HG03280 (cell line): ENCODE data around the gene AMMECR1.
A peak's percentile ranks its signal among the peaks of the same experiment; 100 is the strongest.
"Not testable (repeated sequence)": the region's sequence is repeated elsewhere in the genome, so short reads cannot be mapped to it uniquely, and the experiment has no call there.

Experiments
- ATAC-seq: cut with Tn5 transposase; IDR thresholded peaks from one replicate; pipeline ENCODE4 v1.9.1; 2021; ENCODE audit warnings: mild to moderate bottlenecking, moderate library complexity; ENCODE audit not compliant: unreplicated experiment

AMMECR1 gene

GRCh38 chrX:110317820-110318663 lies at the start of gene AMMECR1:
Gene AMMECR1, minus strand, starts transcription at chrX:110318085. Its CDS starts 14 bp downstream, at chrX:110318071.
- peak; percentile 78 for ATAC-seq

- ATAC-seq: no peak
Observed at GRCh38 chrX:110363244-110363643, 45.4 kb upstream of the AMMECR1 start.

- no peak for ATAC-seq
Observed at GRCh38 chrX:110359273-110359672, 41.4 kb upstream of the AMMECR1 start.

GRCh38 chrX:110358548-110358947 lies 40.7 kb upstream of the AMMECR1 start, which contains the start of gene RTL9:
Gene RTL9, plus strand, starts transcription at chrX:110358848. Its CDS starts 91,770 bp downstream, at chrX:110450618.
- no peak for ATAC-seq

- no peak for ATAC-seq
Observed at GRCh38 chrX:110346681-110347080, 28.8 kb upstream of the AMMECR1 start.

GRCh38 chrX:110341189-110342035 lies 23.5 kb upstream of the AMMECR1 start:
- ATAC-seq: peak; percentile 66

- no peak for ATAC-seq
Observed at GRCh38 chrX:110338935-110339334, 21.1 kb upstream of the AMMECR1 start.

GRCh38 chrX:110333458-110333857 lies 15.6 kb upstream of the AMMECR1 start:
- not testable (repeated sequence) for ATAC-seq

GRCh38 chrX:110331444-110332030 lies 13.7 kb upstream of the AMMECR1 start:
- no peak for ATAC-seq

GRCh38 chrX:110328613-110329012 lies 10.7 kb upstream of the AMMECR1 start:
- not testable (repeated sequence) for ATAC-seq

- ATAC-seq: no peak
Observed at GRCh38 chrX:110327336-110327735, 9.5 kb upstream of the AMMECR1 start.

GRCh38 chrX:110326712-110327111 lies 8.8 kb upstream of the AMMECR1 start:
- no peak for ATAC-seq

GRCh38 chrX:110322603-110323002 lies 4.7 kb upstream of the AMMECR1 start:
- no peak for ATAC-seq

GRCh38 chrX:110321670-110322069 lies 3.8 kb upstream of the AMMECR1 start:
- ATAC-seq: no peak

GRCh38 chrX:110321081-110321480 lies 3.2 kb upstream of the AMMECR1 start:
- no peak for ATAC-seq

- ATAC-seq: no peak
Observed at GRCh38 chrX:110320381-110320987, 2.6 kb upstream of the AMMECR1 start.

GRCh38 chrX:110318664-110318968 lies 731 bp upstream of the AMMECR1 start:
- peak; percentile 21 for ATAC-seq

- ATAC-seq: peak; percentile 29
Observed at GRCh38 chrX:110317061-110317819, 645 bp downstream of the AMMECR1 start.

- ATAC-seq: no peak
Observed at GRCh38 chrX:110316351-110317060, 1.4 kb downstream of the AMMECR1 start.

GRCh38 chrX:110315551-110315950 lies 2.3 kb downstream of the AMMECR1 start:
- no peak for ATAC-seq
